Left ventricle myocardium inferior (tissue), 1 donor: ENCODE measurements around the gene TCERG1L. TPM values are rescaled to one million over a fixed set of nuclear protein-coding genes. Genes with fewer than 3 reads are reported as not detected.
"Not testable (repeated sequence)": the region's sequence is repeated elsewhere in the genome, so short reads cannot be mapped to it uniquely, and the experiment has no call there.

Experiments used
- DNase-seq: peaks from one replicate; pipeline ENCODE4 v3.0.0-alpha.2; 2020
- H3K27ac ChIP-seq: fragments of 200-600 bp; replicated peaks from 2 replicates; pipeline ENCODE4 v1.8.0; 2021
- H3K27me3 ChIP-seq: fragments of 200-600 bp; 2 replicates; pipeline ENCODE4 v1.8.0; 2021; ENCODE audit warnings: low read depth
- H3K36me3 ChIP-seq: fragments of 200-600 bp; 2 replicates; pipeline ENCODE4 v1.8.0; 2021
- H3K4me1 ChIP-seq: fragments of 200-600 bp; 2 replicates; pipeline ENCODE4 v1.8.0; 2021
- H3K4me3 ChIP-seq: fragments of 200-600 bp; 2 replicates; pipeline ENCODE4 v1.8.0; 2021; ENCODE audit warnings: mild to moderate bottlenecking, moderate library complexity
- H3K9me3 ChIP-seq: fragments of 200-600 bp; replicated peaks from 2 replicates; pipeline ENCODE4 v1.8.0; 2021
- CTCF ChIP-seq: fragments of 200-600 bp; IDR thresholded peaks from 2 replicates; pipeline ENCODE4 v1.8.0; 2021; ENCODE audit warnings: antibody characterized with exemption, mild to moderate bottlenecking, borderline replicate concordance
- intact Hi-C: fragments of 100-400 bp; cut with micrococcal nuclease; formaldehyde crosslinking; loops from one replicate; pipeline ENCODE4 v1.11.0; 2022
- total RNA-seq: library from RNA; stranded (reverse); fragmentation: NEBNext Ultra II Directional; extraction: Animal tissue kit (Norgen Biotek cat#: 25700); gene quantifications from one replicate; pipeline ENCODE4 v1.2.1, GENCODE V29; 2021
- donor health status: DM: no; HTN: yes; CAD: no; lungs with severe emphysema.

The TCERG1L gene
- total RNA-seq, 1 donor from 2014 or later, result not detected

GRCh38 chr10:131345691-131346090 lies 34.2 kb upstream of the TCERG1L start:
- Histone ChIP-seq H3K27ac (no peak overlapping the region), H3K36me3 (no peaks in the 10 kb centered on the region), H3K4me3 (no peak overlapping the region), H3K4me1 (no peaks in the 10 kb centered on the region), H3K27me3 (peaks cover 52% of the 10 kb centered on the region), H3K9me3 (no peaks in the 10 kb centered on the region)
- intact Hi-C loops, result no loop called here
- no peak for DNase-seq
- TF ChIP-seq CTCF, result no peak

DNA sequence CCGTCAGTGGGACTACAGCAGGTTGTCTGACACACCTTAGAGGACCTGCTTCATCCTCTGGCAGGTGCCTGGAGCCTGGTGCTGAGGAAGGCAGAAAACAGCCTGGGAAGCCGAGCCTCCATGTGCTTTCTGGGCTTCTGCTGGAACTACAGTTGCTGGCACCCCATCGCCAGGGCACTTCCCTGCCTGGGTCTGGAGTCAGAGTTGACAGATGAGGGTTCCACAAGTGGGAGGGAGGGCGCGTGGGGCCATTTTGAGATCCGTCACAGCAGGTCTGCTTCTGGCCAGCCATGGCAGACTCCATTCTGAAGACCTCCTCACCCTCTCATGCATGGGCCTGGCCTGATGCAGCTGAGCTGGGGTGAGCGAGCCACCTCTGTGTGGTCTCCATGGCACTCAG lies 33.2 kb upstream of the TCERG1L start:
- Histone ChIP-seq H3K9me3 (no peaks in the 10 kb centered on the region), H3K4me1 (no peaks in the 10 kb centered on the region), H3K4me3 (no peak overlapping the region)

GRCh38 chr10:131337741-131338140 lies 26.2 kb upstream of the TCERG1L start:
- intact Hi-C loops, result no loop called here
- no peak overlapping the region for H3K4me3 ChIP-seq
- H3K27ac ChIP-seq, result no peak overlapping the region
- peaks cover 38% of the 10 kb centered on the region for H3K27me3 ChIP-seq
- H3K9me3 ChIP-seq, result peaks cover 13% of the 10 kb centered on the region
- H3K4me1 ChIP-seq, result no peaks in the 10 kb centered on the region
- H3K36me3 ChIP-seq, result no peaks in the 10 kb centered on the region
- no peak for TF ChIP-seq CTCF
- no peak for DNase-seq

More for the DNA sequence above, 33.2 kb upstream of the TCERG1L start:
- no peak for DNase-seq
- H3K36me3 ChIP-seq, result no peaks in the 10 kb centered on the region
- peaks cover 45% of the 10 kb centered on the region for H3K27me3 ChIP-seq
- no peak for TF ChIP-seq CTCF
- H3K27ac ChIP-seq, result no peak overlapping the region
- intact Hi-C loops, result no loop called here

GRCh38 chr10:131332821-131333220 lies 21.3 kb upstream of the TCERG1L start:
- intact Hi-C loops, result no loop called here
- no peak for DNase-seq
- Histone ChIP-seq H3K36me3 (no peaks in the 10 kb centered on the region), H3K4me1 (no peaks in the 10 kb centered on the region), H3K4me3 (no peak overlapping the region), H3K9me3 (peaks cover 4% of the 10 kb centered on the region), H3K27ac (no peak overlapping the region), H3K27me3 (peaks cover 34% of the 10 kb centered on the region)
- TF ChIP-seq CTCF, result no peak

DNA sequence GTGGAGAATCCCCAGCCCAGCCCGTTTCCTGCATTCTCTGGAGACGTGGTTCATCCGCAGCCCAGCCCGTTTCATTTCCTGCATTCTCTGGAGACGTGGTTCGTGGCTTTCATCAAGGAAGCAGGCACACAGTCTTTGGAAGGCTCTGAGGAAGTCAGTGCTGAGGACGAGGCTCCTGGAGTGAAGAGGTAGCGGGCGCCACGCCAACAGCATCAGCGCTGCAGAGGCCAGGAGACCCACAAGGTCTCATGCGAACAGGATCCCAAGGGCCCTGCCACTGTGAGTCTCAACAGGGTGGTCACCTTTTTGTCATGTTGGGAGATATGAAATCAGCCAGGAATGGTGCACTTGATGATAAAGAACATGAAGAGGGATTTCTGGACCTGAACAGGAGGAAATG lies 12.4 kb upstream of the TCERG1L start:
- no peaks in the 10 kb centered on the region for H3K36me3 ChIP-seq
- no peak for TF ChIP-seq CTCF
- H3K27ac ChIP-seq, result no peak overlapping the region
- intact Hi-C loops, result no loop called here
- no peaks in the 10 kb centered on the region for H3K9me3 ChIP-seq
- no peaks in the 10 kb centered on the region for H3K4me1 ChIP-seq
- no peak overlapping the region for H3K4me3 ChIP-seq
- peaks cover 61% of the 10 kb centered on the region for H3K27me3 ChIP-seq
- no peak for DNase-seq

- no peak for DNase-seq
- H3K27ac ChIP-seq, result no peak overlapping the region
- no peaks in the 10 kb centered on the region for H3K9me3 ChIP-seq
- no peak overlapping the region for H3K4me3 ChIP-seq
- no peaks in the 10 kb centered on the region for H3K36me3 ChIP-seq
- H3K27me3 ChIP-seq, result peaks cover 69% of the 10 kb centered on the region
- TF ChIP-seq CTCF, result no peak
- intact Hi-C loops, result no loop called here
- H3K4me1 ChIP-seq, result no peaks in the 10 kb centered on the region
Observed at GRCh38 chr10:131323025-131323424, 11.5 kb upstream of the TCERG1L start.

- peaks cover 74% of the 10 kb centered on the region for H3K27me3 ChIP-seq
Observed at GRCh38 chr10:131322575-131322974, 11.1 kb upstream of the TCERG1L start.

More at GRCh38 chr10:131322575-131322974, 11.1 kb upstream of the TCERG1L start:
- H3K9me3 ChIP-seq, H3K4me3 ChIP-seq, H3K36me3 ChIP-seq, H3K4me1 ChIP-seq, H3K27ac ChIP-seq, DNase-seq, intact Hi-C loops: not testable (repeated sequence)
